Activated CD8-positive, alpha-beta memory T cell treated with anti-CD3 and anti-CD28 coated beads, Interleukin-2, amount 50 U/mL, for 24 hours (primary cell): Measurements from ENCODE around the gene BAG5.
"Not testable (repeated sequence)": the region's sequence is repeated elsewhere in the genome, so short reads cannot be mapped to it uniquely, and the experiment has no call there.

Experiments
- DNase-seq: peaks from one replicate; pipeline ENCODE4 v3.0.0-alpha.2; 2020; ENCODE audit errors: extremely low read depth

Gene BAG5, protein sequence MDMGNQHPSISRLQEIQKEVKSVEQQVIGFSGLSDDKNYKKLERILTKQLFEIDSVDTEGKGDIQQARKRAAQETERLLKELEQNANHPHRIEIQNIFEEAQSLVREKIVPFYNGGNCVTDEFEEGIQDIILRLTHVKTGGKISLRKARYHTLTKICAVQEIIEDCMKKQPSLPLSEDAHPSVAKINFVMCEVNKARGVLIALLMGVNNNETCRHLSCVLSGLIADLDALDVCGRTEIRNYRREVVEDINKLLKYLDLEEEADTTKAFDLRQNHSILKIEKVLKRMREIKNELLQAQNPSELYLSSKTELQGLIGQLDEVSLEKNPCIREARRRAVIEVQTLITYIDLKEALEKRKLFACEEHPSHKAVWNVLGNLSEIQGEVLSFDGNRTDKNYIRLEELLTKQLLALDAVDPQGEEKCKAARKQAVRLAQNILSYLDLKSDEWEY

DNA sequence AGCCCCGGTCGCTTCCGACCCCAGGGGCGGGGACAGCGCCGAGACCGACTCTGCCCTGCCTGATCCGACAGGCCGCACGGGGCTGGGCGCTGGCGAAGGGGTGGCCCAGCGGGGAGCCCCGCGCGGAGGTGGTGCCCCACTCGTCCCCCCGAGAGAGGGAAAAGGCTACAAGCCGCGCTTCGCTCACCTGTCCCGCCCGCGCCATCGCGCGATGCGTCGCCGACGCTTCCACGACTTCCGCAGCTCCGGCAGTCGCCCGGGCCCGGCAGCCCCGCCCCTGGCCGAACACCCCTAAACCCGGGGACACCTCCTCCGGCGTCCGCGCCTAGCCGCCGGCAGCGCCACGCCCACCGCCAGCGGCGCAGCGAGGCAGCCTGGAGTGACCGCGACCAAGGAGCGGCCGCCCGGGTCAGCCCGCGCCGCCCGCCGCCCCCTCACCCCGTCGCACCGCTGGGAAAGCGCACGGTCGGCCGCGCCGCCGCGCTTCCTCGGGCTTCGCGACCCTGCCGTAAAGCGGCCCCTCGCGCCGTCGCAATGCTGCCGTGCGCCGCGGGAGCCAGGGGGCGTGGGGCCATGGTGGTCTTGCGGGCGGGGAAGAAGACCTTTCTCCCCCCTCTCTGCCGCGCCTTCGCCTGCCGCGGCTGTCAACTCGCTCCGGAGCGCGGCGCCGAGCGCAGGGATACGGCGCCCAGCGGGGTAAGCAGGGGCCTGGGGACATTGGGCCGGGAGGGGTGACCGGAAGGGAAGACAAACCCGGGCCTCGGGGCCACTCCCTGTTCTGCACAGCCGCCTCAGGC lies at the start of gene BAG5, which contains the start of gene COA8:
Gene BAG5, minus strand, starts transcription at position 229 of the 797 bp plus-strand sequence. CDS start 1,493 bp downstream, outside the sequence.
Gene COA8, plus strand, starts transcription at position 532 of the 797 bp plus-strand sequence. Its CDS starts 42 bp downstream, at position 574.
- DNase-seq: peak; percentile 51

- no peak for DNase-seq
Observed at GRCh38 chr14:103611215-103611614, 48.8 kb upstream of the BAG5 start.

DNA sequence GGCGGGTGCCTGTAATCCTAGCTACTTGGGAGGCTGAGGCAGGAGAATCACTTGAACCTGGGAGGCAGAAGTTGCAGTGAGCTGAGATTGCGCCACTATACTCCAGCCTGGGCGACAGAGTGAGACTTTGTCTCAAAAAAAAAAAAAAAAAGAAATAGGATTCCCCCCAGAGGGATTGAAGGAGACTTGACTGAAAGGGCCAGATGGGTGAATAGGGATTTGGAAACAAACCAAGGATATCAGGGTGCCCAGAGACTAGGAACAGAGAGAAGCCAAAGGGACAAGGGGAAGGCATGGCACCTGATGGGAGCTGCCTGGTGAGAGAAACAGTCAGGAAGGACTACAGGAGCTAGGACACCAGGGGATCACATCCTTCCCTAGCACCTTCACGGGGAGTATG lies 46.6 kb upstream of the BAG5 start:
- not testable (repeated sequence) for DNase-seq

GRCh38 chr14:103607822-103608221 lies 45.4 kb upstream of the BAG5 start:
- no peak for DNase-seq

GRCh38 chr14:103606963-103607668 lies 44.7 kb upstream of the BAG5 start:
- no peak for DNase-seq

GRCh38 chr14:103604620-103605019 lies 42.2 kb upstream of the BAG5 start:
- DNase-seq: no peak

GRCh38 chr14:103600503-103600902 lies 38.0 kb upstream of the BAG5 start:
- no peak for DNase-seq

GRCh38 chr14:103597623-103598377 lies 35.3 kb upstream of the BAG5 start:
- no peak for DNase-seq

DNA sequence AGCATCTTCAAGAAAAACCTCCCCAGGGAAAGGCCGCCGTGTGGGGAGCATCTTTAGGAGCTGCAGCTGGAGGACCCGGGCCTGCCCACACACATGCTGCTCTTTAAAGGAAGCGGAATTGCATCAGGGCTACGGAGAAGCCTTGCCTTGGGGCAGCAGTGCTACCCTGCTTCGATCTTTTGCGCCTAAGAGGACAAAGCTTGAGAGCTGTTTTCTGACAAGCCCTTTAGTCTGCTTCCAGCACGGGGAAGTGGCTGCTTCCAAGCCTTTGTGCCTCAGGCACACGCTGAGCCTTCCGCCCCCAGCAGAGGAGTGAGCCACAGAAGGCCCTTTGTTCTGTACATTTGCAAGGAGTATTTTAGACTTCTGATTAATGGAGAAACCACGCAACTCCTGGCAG lies 31.8 kb upstream of the BAG5 start:
- DNase-seq: no peak

- DNase-seq: no peak
Observed at GRCh38 chr14:103593577-103593976, 31.1 kb upstream of the BAG5 start.

DNA sequence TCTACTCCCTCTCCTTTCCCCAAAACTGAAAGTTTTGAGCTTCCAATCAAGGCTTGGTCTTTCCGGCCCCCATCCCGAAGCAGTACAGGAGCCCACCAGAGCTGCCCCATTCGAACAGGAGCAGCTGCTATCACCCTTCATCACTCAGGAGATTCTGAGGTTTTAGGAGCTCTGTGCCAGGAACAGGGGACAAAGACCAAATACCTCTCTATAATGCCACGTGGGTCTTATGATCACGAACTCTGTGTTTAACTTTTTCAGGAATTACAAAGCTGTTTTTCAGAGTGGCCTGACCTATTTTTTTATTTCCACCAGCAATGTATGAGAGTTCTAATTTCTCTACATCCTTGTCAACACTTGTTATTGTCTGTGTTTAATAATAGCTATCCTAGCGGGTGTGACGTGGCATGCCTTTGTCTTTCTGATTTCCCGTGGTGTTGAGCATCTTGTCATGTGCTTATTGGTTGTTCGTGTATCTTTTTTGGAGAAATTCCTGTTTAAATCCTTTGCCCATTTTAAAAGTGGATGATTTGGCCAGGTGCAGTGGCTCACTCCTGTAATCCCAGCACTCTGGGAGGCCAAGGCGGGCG lies 22.0 kb upstream of the BAG5 start:
- no peak for DNase-seq

- DNase-seq: no peak
Observed at GRCh38 chr14:103581954-103582703, 19.7 kb upstream of the BAG5 start.

GRCh38 chr14:103581206-103581605 lies 18.7 kb upstream of the BAG5 start:
- DNase-seq: no peak

GRCh38 chr14:103578401-103579075 lies 16.1 kb upstream of the BAG5 start:
- no peak for DNase-seq

DNA sequence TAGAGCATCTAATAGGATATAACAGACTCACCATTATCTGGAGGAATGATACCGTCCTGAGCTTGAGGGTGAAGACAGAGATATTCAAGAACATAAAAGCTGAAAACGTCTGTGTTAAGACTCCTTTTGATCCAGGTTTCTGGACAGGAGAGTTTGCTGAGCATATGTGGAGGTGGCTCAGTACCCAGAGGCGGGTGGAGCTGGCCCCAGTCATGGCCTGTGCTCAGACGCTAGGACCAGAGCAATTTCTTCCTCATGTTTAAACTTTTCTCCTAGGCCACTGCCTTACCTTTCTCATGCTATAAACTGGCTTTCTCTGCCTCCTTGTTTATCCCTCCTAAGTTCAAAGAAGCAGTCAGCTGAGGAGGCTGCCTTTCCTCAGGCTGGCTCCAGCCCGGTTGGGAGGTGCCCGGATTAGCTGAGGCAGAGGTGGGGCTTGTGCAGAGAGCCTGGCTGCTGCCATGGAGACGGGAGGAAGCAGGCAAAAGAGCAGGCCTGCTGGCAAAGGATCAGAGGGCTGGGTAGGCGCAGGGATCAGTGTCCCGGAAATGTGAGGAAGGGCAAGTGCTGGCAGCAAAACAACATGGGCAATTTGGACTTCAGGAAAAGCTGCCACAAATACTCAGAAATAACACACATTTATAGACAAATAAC lies 14.0 kb upstream of the BAG5 start:
- no peak for DNase-seq

GRCh38 chr14:103574707-103575285 lies 12.3 kb upstream of the BAG5 start:
- no peak for DNase-seq

DNA sequence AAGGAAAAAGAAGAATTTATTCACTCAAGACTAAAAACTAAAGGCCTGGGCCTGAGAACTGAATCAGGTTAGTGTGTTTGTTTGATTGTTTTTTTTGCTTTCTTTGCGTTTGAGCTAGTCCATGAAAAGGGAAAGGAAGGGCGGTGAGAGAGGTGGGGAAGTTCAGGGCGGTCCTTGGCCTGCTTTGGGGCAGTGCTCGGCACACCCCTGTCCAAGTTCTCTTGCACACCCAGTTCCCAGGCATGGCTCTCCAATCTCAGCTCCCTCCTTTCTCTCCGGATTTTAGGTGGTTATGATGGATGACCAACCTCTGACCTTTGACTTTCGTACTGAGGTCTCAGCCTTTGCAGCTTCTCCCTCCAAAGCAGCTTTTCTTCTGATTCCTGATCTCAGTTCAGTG lies 11.6 kb upstream of the BAG5 start:
- DNase-seq: no peak

- no peak for DNase-seq
Observed at GRCh38 chr14:103569408-103569807, 7.0 kb upstream of the BAG5 start.

- DNase-seq: no peak
Observed at GRCh38 chr14:103568952-103569351, 6.5 kb upstream of the BAG5 start.
